OCI-LY3 (cell line): Measurements from ENCODE around the gene TEX19.

Source experiments
- H2AFZ ChIP-seq: fragments of 200-600, 300-600 bp; shearing (Covaris generic); 2 replicates; pipeline ENCODE4 v1.6.0; 2014; ENCODE audit warnings: antibody characterized with exemption, low read depth, low read length
- H3K27ac ChIP-seq: fragments of 200-600, 300-600 bp; sonication (generic); 2 replicates; pipeline ENCODE4 v1.5.1; 2014; ENCODE audit warnings: mild to moderate bottlenecking, low read length, moderate library complexity, mixed read lengths
- H3K27me3 ChIP-seq: fragments of 200-600, 300-600 bp; sonication (generic); 2 replicates; pipeline ENCODE4 v1.6.1; 2014; ENCODE audit warnings: low read depth, low read length, mixed read lengths
- H3K36me3 ChIP-seq: fragments of 200-600, 300-600 bp; sonication (generic); replicated peaks from 2 replicates; pipeline ENCODE3; 2014; ENCODE audit warnings: low read depth, low read length, mixed read lengths
- H3K4me1 ChIP-seq: fragments of 300-600, 200-600 bp; sonication (generic); 2 replicates; pipeline ENCODE4 v1.6.1; 2014; ENCODE audit warnings: low read length, mixed read lengths
- H3K4me2 ChIP-seq: fragments of 200-600, 300-600 bp; sonication (generic); 2 replicates; pipeline ENCODE4 v1.6.1; 2014; ENCODE audit warnings: low read length, mixed read lengths
- H3K4me3 ChIP-seq: fragments of 300-600, 200-600 bp; sonication (generic); 2 replicates; pipeline ENCODE4 v1.5.1; 2014; ENCODE audit warnings: antibody characterized with exemption, mild to moderate bottlenecking, low read length, moderate library complexity
- H3K79me2 ChIP-seq: fragments of 300-600, 200-600 bp; shearing (Covaris generic); 2 replicates; pipeline ENCODE4 v1.6.1; 2014; ENCODE audit warnings: mild to moderate bottlenecking, low read length, mixed read lengths
- H3K9ac ChIP-seq: fragments of 300-600, 200-600 bp; shearing (Covaris generic); 2 replicates; pipeline ENCODE4 v1.6.0; 2014; ENCODE audit warnings: mild to moderate bottlenecking, low read length, moderate library complexity
- H3K9me3 ChIP-seq: fragments of 200-600, 300-600 bp; shearing (Covaris generic); 2 replicates; pipeline ENCODE4 v1.6.1; 2014; ENCODE audit warnings: low read length, mixed read lengths; ENCODE audit not compliant: insufficient read depth
- H4K20me1 ChIP-seq: fragments of 200-600, 300-600 bp; sonication (generic); 2 replicates; pipeline ENCODE4 v1.6.1; 2016; ENCODE audit warnings: low read length, mixed read lengths; ENCODE audit not compliant: insufficient read depth
- CTCF ChIP-seq: fragments of 200-600, 300-600 bp; sonication (generic); IDR thresholded peaks from 2 replicates; pipeline ENCODE4 v1.5.1; 2014; ENCODE audit warnings: antibody characterized with exemption, low read length, low read depth
- EZH2phosphoT487 ChIP-seq: fragments of 200-600 bp; shearing (Covaris generic); IDR thresholded peaks from 2 replicates; pipeline ENCODE4 v1.6.1; 2018; ENCODE audit warnings: antibody characterized with exemption, mixed run types, low read depth

TEX19 gene

GRCh38 chr17:82332669-82333278 lies 26.3 kb upstream of the TEX19 start:
- H2AFZ ChIP-seq, result no peak overlapping the region
- H3K27ac ChIP-seq, result no peak overlapping the region
- no peaks in the 10 kb centered on the region for H4K20me1 ChIP-seq
- H3K27me3 ChIP-seq, result peaks cover 27% of the 10 kb centered on the region
- H3K9ac ChIP-seq, result no peak overlapping the region
- no peaks in the 10 kb centered on the region for H3K9me3 ChIP-seq
- H3K4me2 ChIP-seq, result no peak overlapping the region
- H3K36me3 ChIP-seq, result no peaks in the 10 kb centered on the region
- H3K79me2 ChIP-seq, result no peaks in the 10 kb centered on the region
- TF ChIP-seq EZH2phosphoT487 (no peak), CTCF (no peak)
- peaks cover 41% of the 10 kb centered on the region for H3K4me1 ChIP-seq
- no peak overlapping the region for H3K4me3 ChIP-seq

GRCh38 chr17:82333279-82334171 lies 25.5 kb upstream of the TEX19 start, which contains the start of gene SECTM1:
TSS of gene SECTM1 (minus strand) at chr17:82333766. CDS start at chr17:82327240, 6,526 bp downstream.
- H3K9me3 ChIP-seq, result no peaks in the 10 kb centered on the region
- H3K36me3 ChIP-seq, result no peaks in the 10 kb centered on the region
- H3K79me2 ChIP-seq, result no peaks in the 10 kb centered on the region
- no peak within 1 kb of the TSS for H2AFZ ChIP-seq
- no peaks in the 10 kb centered on the region for H4K20me1 ChIP-seq
- TF ChIP-seq EZH2phosphoT487 (no peak), CTCF (no peak)
- H3K27me3 ChIP-seq, result peaks cover 27% of the 10 kb centered on the region
- peak within 1 kb of the TSS; percentile 65 for H3K4me3 ChIP-seq
- peak within 1 kb of the TSS; percentile 77 for H3K4me2 ChIP-seq
- H3K4me1 ChIP-seq, result peaks cover 41% of the 10 kb centered on the region
- H3K27ac ChIP-seq, result no peak within 1 kb of the TSS
- no peak within 1 kb of the TSS for H3K9ac ChIP-seq

GRCh38 chr17:82334204-82334621 lies 24.8 kb upstream of the TEX19 start:
- H3K79me2 ChIP-seq, result no peaks in the 10 kb centered on the region
- no peak overlapping the region for H3K27ac ChIP-seq
- peaks cover 41% of the 10 kb centered on the region for H3K4me1 ChIP-seq
- peaks cover 30% of the 10 kb centered on the region for H3K27me3 ChIP-seq
- H3K36me3 ChIP-seq, result no peaks in the 10 kb centered on the region
- no peak overlapping the region for H3K4me3 ChIP-seq
- no peaks in the 10 kb centered on the region for H4K20me1 ChIP-seq
- TF ChIP-seq CTCF, result no peak
- no peak for TF ChIP-seq EZH2phosphoT487
- no peak overlapping the region for H3K9ac ChIP-seq
- peak overlapping the region; percentile 77 for H3K4me2 ChIP-seq
- no peaks in the 10 kb centered on the region for H3K9me3 ChIP-seq
- no peak overlapping the region for H2AFZ ChIP-seq

GRCh38 chr17:82334622-82335394 lies 24.2 kb upstream of the TEX19 start:
- Histone ChIP-seq H3K4me1 (peaks cover 40% of the 10 kb centered on the region), H3K27ac (no peak overlapping the region), H3K36me3 (no peaks in the 10 kb centered on the region), H4K20me1 (no peaks in the 10 kb centered on the region), H3K27me3 (peaks cover 25% of the 10 kb centered on the region), H2AFZ (no peak overlapping the region), H3K4me2 (peak overlapping the region; percentile 77), H3K4me3 (peak overlapping the region; percentile 65), H3K9ac (no peak overlapping the region), H3K9me3 (no peaks in the 10 kb centered on the region), H3K79me2 (no peaks in the 10 kb centered on the region)
- no peak for TF ChIP-seq EZH2phosphoT487
- no peak for TF ChIP-seq CTCF
